ENCODE data around the gene COMMD1.
"Not testable (repeated sequence)": the region's sequence is repeated elsewhere in the genome, so short reads cannot be mapped to it uniquely, and the experiment has no call there.

The COMMD1 gene

GRCh38 chr2:61924895-61925663 is 19.6 kb downstream of the COMMD1 start:
- no peak for DNase-seq (ENCODE audit: low read depth)

- DNase-seq (ENCODE audit: low read depth), result no peak
These were observed 21.3 kb downstream of the COMMD1 start for GRCh38 chr2:61926531-61927477.

GRCh38 chr2:61928826-61929461 is 23.5 kb downstream of the COMMD1 start:
- DNase-seq (ENCODE audit: low read depth), result peak; percentile 78

- DNase-seq (ENCODE audit: low read depth), result no peak
These were observed 31.6 kb downstream of the COMMD1 start for GRCh38 chr2:61937098-61937497.

- DNase-seq (ENCODE audit: low read depth), result no peak
These were observed 32.4 kb downstream of the COMMD1 start for GRCh38 chr2:61937886-61938285.

- no peak for DNase-seq (ENCODE audit: low read depth)
These were observed 33.0 kb downstream of the COMMD1 start for GRCh38 chr2:61938511-61938910.

- no peak for DNase-seq (ENCODE audit: low read depth)
These were observed 37.8 kb downstream of the COMMD1 start for GRCh38 chr2:61943251-61943650.

GRCh38 chr2:61946666-61947065 is 41.2 kb downstream of the COMMD1 start:
- peak; percentile 29 for DNase-seq (ENCODE audit: low read depth)

GRCh38 chr2:61948661-61949457 is 43.4 kb downstream of the COMMD1 start:
- no peak for DNase-seq (ENCODE audit: low read depth)

- no peak for DNase-seq (ENCODE audit: low read depth)
These were observed 43.9 kb downstream of the COMMD1 start for GRCh38 chr2:61949458-61949713.

GRCh38 chr2:61949714-61950560 is 44.5 kb downstream of the COMMD1 start:
- DNase-seq (ENCODE audit: low read depth), result peak; percentile 28

- no peak for DNase-seq (ENCODE audit: low read depth)
These were observed 45.3 kb downstream of the COMMD1 start for GRCh38 chr2:61950571-61951315.

GRCh38 chr2:61951881-61952280 is 46.4 kb downstream of the COMMD1 start:
- no peak for DNase-seq (ENCODE audit: low read depth)

- DNase-seq (ENCODE audit: low read depth), result no peak
These were observed 46.8 kb downstream of the COMMD1 start for GRCh38 chr2:61952288-61952687.

GRCh38 chr2:61954856-61955255 is 49.4 kb downstream of the COMMD1 start:
- not testable (repeated sequence) for DNase-seq (ENCODE audit: low read depth)

- DNase-seq (ENCODE audit: low read depth), result no peak
These were observed 54.2 kb downstream of the COMMD1 start for GRCh38 chr2:61959381-61960293.

GRCh38 chr2:61961231-61961901 is 55.9 kb downstream of the COMMD1 start:
- DNase-seq (ENCODE audit: low read depth), result no peak

- peak; percentile 47 for DNase-seq (ENCODE audit: low read depth)
These were observed 56.9 kb downstream of the COMMD1 start for GRCh38 chr2:61962095-61962984.

Data from amniotic epithelial cell (primary cell).